Measurements from ENCODE around the gene MTA3. TPM values are rescaled to one million over a fixed set of nuclear protein-coding genes. Genes with fewer than 3 reads are reported as not detected.

The MTA3 gene
- polyA plus RNA-seq, 3 donors, result 2.0 to 4.5 (median 2.2) TPM

- peaks cover 0 to 2% (median 0%) of the 10 kb centered on the region in 7 donors for H3K9me3 Mint-ChIP-seq
- WGBS (ENCODE audit: insufficient coverage), result 33% methylated on average over 2 of the region's 5 CpGs
- Histone ChIP-seq H3K9ac (ENCODE audit: insufficient read depth, low read length, poor library complexity, severe bottlenecking) (peak overlapping the region; percentile 20), H3K79me2 (ENCODE audit: insufficient read depth, low read length) (no peaks in the 10 kb centered on the region), H3K27ac (ENCODE audit: low read depth in 1 of 2, low read length in 2 of 2) (peak overlapping the region; percentile 34 to 79), H3K36me3 (replicated peaks in 1 of 2; ENCODE audit: control insufficient read depth in 1 of 2, insufficient read depth in 2 of 2, low read length in 2 of 2) (no peaks in the 10 kb centered on the region), H3K4me3 (replicated peaks in 1 of 3; ENCODE audit: low read depth in 2 of 3, low read length in 3 of 3) (peak overlapping the region in 1 of 3 experiments; percentile 55), H3K4me2 (replicated peaks; ENCODE audit: extremely low read depth, low read length, poor library complexity, severe bottlenecking) (peak overlapping the region; percentile 52), H4K20me1 (ENCODE audit: insufficient read depth, low read length) (no peaks in the 10 kb centered on the region), H3K4me1 (ENCODE audit: control insufficient read depth in 1 of 2, insufficient read depth in 2 of 2, low read length in 2 of 2) (peaks cover 27 to 35% of the 10 kb centered on the region in 2 donors), H3K9me3 (replicated peaks in 1 of 2; ENCODE audit: control insufficient read depth in 1 of 2, insufficient read depth in 1 of 2, low read length in 2 of 2) (no peaks in the 10 kb centered on the region), H2AFZ (ENCODE audit: insufficient read depth, low read depth, low read length, poor library complexity, severe bottlenecking) (peak overlapping the region; percentile 51), H3K27me3 (ENCODE audit: control insufficient read depth in 2 of 2, insufficient read depth in 2 of 2, low read length in 2 of 2) (no peaks in the 10 kb centered on the region)
- H3K4me3 Mint-ChIP-seq, result no peak overlapping the region
- peaks cover 0 to 5% of the 10 kb centered on the region in 2 donors for H3K36me3 Mint-ChIP-seq
- H3K4me1 Mint-ChIP-seq, result peaks cover 37% of the 10 kb centered on the region
- peaks cover 0 to 2% (median 0%) of the 10 kb centered on the region in 3 donors for H3K27me3 Mint-ChIP-seq (ENCODE audit: low read depth in 3 of 3)
- intact Hi-C loops (cut with micrococcal nuclease), result no loop called here
- H3K27ac Mint-ChIP-seq, result peak overlapping the region; percentile 73 to 95 (median 87)
- peak; percentile 18 to 36 (median 30) for DNase-seq
- TF ChIP-seq CTCF (IDR thresholded peaks at IDR 0.05), result no peak
These were observed 125.5 kb downstream of the MTA3 start for GRCh38 chr2:42693688-42694479.

GRCh38 chr2:42696987-42697386 lies 128.6 kb downstream of the MTA3 start:
- Mint-ChIP-seq H3K36me3 (peaks cover 0 to 3% of the 10 kb centered on the region in 2 donors), H3K4me1 (peaks cover 29% of the 10 kb centered on the region), H3K27me3 (ENCODE audit: low read depth in 3 of 3) (peaks cover 0 to 2% (median 0%) of the 10 kb centered on the region in 3 donors), H3K27ac (no peak overlapping the region), H3K9me3 (no peaks in the 10 kb centered on the region), H3K4me3 (no peak overlapping the region)
- no peak overlapping the region for H2AFZ ChIP-seq (ENCODE audit: insufficient read depth, low read depth, low read length, poor library complexity, severe bottlenecking)
- peaks cover 26% of the 10 kb centered on the region in 2 donors for H3K4me1 ChIP-seq (ENCODE audit: control insufficient read depth in 1 of 2, insufficient read depth in 2 of 2, low read length in 2 of 2)
- no peaks in the 10 kb centered on the region for H3K79me2 ChIP-seq (ENCODE audit: insufficient read depth, low read length)
- no peak overlapping the region for H3K4me3 ChIP-seq (replicated peaks in 1 of 3; ENCODE audit: low read depth in 2 of 3, low read length in 3 of 3)
- H4K20me1 ChIP-seq (ENCODE audit: insufficient read depth, low read length), result no peaks in the 10 kb centered on the region
- H3K4me2 ChIP-seq (replicated peaks; ENCODE audit: extremely low read depth, low read length, poor library complexity, severe bottlenecking), result no peak overlapping the region
- intact Hi-C loops (cut with micrococcal nuclease), result no loop called here
- H3K36me3 ChIP-seq (replicated peaks in 1 of 2; ENCODE audit: control insufficient read depth in 1 of 2, insufficient read depth in 2 of 2, low read length in 2 of 2), result no peaks in the 10 kb centered on the region
- no peak for DNase-seq
- H3K9ac ChIP-seq (ENCODE audit: insufficient read depth, low read length, poor library complexity, severe bottlenecking), result no peak overlapping the region
- no peak for TF ChIP-seq CTCF (IDR thresholded peaks at IDR 0.05)
- H3K27ac ChIP-seq (ENCODE audit: low read depth in 1 of 2, low read length in 2 of 2), result no peak overlapping the region
- H3K9me3 ChIP-seq (replicated peaks in 1 of 2; ENCODE audit: control insufficient read depth in 1 of 2, insufficient read depth in 1 of 2, low read length in 2 of 2), result no peaks in the 10 kb centered on the region
- no peaks in the 10 kb centered on the region for H3K27me3 ChIP-seq (ENCODE audit: control insufficient read depth in 2 of 2, insufficient read depth in 2 of 2, low read length in 2 of 2)
